ENCODE measurements around the gene EPN2.

EPN2 gene

DNA sequence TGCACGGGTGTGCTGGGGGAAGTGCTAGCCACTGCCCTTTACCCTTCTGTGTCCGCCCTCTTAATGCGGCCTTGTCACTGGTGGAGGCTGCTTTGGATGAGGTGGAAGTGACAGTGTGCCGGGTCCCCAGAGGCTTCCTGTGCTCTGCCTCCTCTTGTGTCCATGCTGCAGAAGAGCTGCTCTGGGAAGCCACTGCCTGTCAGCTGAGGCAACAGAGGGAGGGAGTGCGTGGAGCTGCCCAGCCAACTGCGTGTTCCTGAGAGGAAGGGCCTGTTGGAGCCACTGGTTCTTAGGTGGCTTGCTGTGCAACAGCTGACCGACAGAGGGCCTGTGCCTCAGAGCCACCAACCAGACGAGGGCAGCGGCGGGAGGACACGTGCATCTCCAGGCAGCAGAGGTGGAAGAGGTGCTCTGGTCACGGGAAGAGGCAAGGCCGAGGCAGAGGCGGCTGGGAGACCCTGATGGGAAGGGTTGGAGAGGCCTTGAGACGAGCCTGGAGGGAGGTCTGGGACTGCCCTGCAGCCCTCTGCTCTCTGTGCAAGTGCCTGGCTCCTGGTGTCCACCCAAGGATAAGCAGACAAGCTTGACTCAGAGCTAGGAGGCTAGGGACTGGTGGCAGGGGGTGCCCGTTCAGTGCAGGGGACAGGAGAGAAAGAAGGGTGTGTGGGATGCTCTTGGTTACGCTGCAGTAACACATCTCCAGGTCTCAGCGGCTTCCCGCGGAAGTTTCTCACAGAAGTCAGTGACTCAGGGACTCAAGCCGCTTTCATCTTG, 100.0 kb downstream of the EPN2 start:
- no peak overlapping the region for H3K4me3 ChIP-seq (ENCODE audit: low read depth, low read length)
- CTCF ChIA-PET: interaction anchor here (1.1 to 1.7 kb wide), 2 partner anchors 10 to 19 kb away, joined by 3 to 5 read pairs; no protein-coding TSS in a partner anchor
- POLR2A ChIA-PET: no interaction called here

GRCh38 chr17:19337712-19338023, 100.5 kb downstream of the EPN2 start:
- H3K4me3 ChIP-seq (ENCODE audit: low read depth, low read length): no peak overlapping the region
- TF ChIP-seq, protein P1, sequence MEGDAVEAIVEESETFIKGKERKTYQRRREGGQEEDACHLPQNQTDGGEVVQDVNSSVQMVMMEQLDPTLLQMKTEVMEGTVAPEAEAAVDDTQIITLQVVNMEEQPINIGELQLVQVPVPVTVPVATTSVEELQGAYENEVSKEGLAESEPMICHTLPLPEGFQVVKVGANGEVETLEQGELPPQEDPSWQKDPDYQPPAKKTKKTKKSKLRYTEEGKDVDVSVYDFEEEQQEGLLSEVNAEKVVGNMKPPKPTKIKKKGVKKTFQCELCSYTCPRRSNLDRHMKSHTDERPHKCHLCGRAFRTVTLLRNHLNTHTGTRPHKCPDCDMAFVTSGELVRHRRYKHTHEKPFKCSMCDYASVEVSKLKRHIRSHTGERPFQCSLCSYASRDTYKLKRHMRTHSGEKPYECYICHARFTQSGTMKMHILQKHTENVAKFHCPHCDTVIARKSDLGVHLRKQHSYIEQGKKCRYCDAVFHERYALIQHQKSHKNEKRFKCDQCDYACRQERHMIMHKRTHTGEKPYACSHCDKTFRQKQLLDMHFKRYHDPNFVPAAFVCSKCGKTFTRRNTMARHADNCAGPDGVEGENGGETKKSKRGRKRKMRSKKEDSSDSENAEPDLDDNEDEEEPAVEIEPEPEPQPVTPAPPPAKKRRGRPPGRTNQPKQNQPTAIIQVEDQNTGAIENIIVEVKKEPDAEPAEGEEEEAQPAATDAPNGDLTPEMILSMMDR (IDR thresholded peaks at IDR 0.05; ENCODE audit: insufficient read depth, low read length, missing control alignments): no peak
- no peak for DNase-seq (ENCODE audit: low read depth, low spot score)
- ChIA-PET CTCF (interaction anchor here (1.1 to 1.7 kb wide), 2 partner anchors 9 to 19 kb away, joined by 3 to 5 read pairs; no protein-coding TSS in a partner anchor), POLR2A (no interaction called here)

More for the DNA sequence above, 100.0 kb downstream of the EPN2 start:
- DNase-seq (ENCODE audit: low read depth, low spot score): no peak
- TF ChIP-seq, protein P1 (IDR thresholded peaks at IDR 0.05; ENCODE audit: insufficient read depth, low read length, missing control alignments): peak; percentile 6

DNA sequence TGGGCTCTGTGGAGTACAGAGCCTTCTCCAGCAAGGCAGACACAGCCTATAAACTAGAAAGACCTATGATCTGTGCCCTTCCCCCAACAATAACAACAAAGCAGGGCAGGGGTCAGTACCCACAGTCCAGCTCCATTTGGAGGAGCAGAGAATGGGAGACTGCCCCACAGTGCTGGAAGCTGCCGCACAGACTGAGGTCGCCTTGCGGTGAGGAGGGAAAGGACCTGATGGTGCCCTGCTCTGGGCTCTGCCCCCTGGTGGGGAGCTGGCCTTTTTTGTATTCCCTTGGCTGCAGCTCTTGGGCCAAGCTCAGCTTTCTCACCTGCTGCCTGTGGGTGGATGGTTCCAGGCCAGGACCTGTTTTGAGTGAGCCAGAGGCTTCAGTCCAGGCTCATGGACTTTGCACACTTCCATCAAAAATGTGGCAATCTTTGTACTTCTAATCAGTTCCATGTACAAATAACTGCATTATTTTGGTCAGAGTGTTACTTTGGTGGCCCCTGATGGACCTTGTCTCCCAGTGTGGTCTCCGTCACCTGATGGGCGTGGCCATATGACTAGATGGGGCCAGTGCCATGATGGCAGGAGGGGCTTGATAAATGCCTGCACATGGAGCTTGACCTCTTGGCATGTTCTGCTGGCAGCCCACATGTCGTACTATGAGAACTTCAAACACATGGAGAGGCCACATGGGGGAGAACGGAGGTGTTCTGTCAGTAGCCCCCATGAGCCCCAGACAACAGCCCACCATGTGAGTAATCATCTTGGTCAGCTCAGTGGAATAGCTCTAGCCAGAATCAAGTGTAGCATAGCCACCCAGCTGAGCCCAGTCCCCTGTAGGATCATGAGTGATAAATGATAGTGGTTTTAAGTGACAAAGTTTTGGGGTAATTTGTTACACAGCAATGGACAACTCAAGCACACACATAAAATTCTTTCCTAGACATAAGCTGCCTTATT, 101.1 kb downstream of the EPN2 start:
- H3K4me3 ChIP-seq (ENCODE audit: low read depth, low read length): no peak overlapping the region
- CTCF ChIA-PET: interaction anchor here (0.7 to 2.2 kb wide), 6 partner anchors 9 to 109 kb away, joined by 3 to 15 read pairs (median 3); partner anchors contain the start of gene B9D1
- POLR2A ChIA-PET: interaction anchor here (0.6 kb wide), 1 partner anchor 24 kb away, joined by 3 read pairs; the partner anchor contains the start of gene B9D1
- TF ChIP-seq, protein P1 (IDR thresholded peaks at IDR 0.05; ENCODE audit: insufficient read depth, low read length, missing control alignments): peak; percentile 50
- DNase-seq (ENCODE audit: low read depth, low spot score): no peak

DNA sequence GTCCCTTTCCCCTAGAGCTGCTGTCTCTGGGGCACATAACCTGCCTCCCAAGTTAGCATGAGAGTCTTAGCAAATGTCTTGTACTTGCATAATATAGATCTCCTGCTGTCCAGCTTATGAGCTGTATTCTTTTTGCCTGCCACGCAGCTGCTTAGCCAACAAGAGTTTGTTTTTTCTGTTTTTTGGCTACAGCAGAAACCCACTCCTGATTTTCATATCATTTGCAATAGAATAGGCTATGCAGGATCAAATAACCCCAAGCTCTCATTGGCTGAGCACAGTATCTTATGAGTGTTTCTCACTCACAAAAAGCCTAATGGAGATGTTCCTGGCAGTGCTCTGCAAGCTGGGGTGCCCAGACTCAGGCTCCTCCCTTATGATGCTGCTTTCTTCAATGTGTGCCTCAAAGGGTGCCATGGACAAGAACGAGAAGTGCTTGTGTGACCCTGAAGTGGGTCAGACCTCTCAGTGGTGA, 102.2 kb downstream of the EPN2 start:
- TF ChIP-seq, protein P1 (IDR thresholded peaks at IDR 0.05; ENCODE audit: insufficient read depth, low read length, missing control alignments): no peak
- no peak for DNase-seq (ENCODE audit: low read depth, low spot score)
- no peak overlapping the region for H3K4me3 ChIP-seq (ENCODE audit: low read depth, low read length)
- CTCF ChIA-PET: interaction anchor here (0.7 to 2.2 kb wide), 3 partner anchors 10 to 108 kb away, joined by 3 to 15 read pairs (median 3); partner anchors contain the start of gene B9D1
- POLR2A ChIA-PET: no interaction called here

DNA sequence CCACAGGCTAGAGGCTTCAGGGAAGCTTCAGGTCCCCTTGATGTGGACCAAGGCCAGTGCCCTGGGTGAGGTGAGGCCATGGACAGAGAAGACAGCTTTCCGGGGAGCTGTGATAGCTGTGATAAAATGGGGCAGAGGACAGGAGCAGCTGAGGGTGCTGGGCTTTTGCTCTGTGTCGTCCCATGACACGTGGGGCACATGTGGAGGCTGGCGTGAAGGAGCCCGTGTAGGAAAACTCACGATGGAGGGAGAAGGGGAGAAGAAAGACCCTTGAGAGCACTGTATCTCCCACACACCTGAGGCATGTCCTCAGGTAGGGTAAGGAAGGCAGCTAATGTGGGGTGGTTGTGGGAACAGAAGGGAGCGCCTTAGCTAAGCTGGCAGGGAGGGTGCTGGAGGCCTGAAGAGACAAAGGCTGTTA, 104.1 kb downstream of the EPN2 start:
- POLR2A ChIA-PET: interaction anchor here (1.3 to 1.4 kb wide), 2 partner anchors 13 to 106 kb away, joined by 3 to 4 read pairs; no protein-coding TSS in a partner anchor
- no peak for DNase-seq (ENCODE audit: low read depth, low spot score)
- CTCF ChIA-PET: interaction anchor here (0.9 to 2.0 kb wide), 3 partner anchors 9 to 21 kb away, joined by 4 to 9 read pairs (median 5); partner anchors contain the start of gene B9D1
- H3K4me3 ChIP-seq (ENCODE audit: low read depth, low read length): no peak overlapping the region
- TF ChIP-seq, protein P1 (IDR thresholded peaks at IDR 0.05; ENCODE audit: insufficient read depth, low read length, missing control alignments): no peak

Measured in AG04449 (cell line).